SKM-1 treated with dmso at 0.1 percent for 144 hours (cell line): Measurements from ENCODE around the gene TMEM170A.

ENCODE experiments used
- DNase-seq: peaks from one replicate; lab custom pipeline; 2025; ENCODE audit not compliant: unreplicated experiment; lab: John Stamatoyannopoulos, UW

Gene TMEM170A

DNA sequence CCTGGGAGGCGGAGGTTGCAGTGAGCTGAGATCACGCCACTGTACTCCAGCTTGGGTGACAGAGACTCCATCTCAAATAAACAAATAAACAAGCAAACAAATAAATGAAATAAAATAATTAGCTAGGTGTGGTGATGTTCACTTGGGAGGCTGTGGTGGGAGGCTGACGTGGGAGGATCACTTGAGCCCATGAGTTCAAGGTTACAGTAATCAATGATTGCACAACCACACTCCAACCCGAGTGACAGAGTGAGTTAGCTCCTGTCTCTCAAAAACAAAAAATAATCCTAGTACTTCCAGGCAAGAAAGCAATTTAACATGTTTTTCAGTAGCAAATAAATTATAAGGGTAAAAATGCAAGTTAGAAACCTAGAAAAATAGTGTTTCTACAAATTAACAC lies 57.5 kb downstream of the TMEM170A start:
- no peak for DNase-seq

DNA sequence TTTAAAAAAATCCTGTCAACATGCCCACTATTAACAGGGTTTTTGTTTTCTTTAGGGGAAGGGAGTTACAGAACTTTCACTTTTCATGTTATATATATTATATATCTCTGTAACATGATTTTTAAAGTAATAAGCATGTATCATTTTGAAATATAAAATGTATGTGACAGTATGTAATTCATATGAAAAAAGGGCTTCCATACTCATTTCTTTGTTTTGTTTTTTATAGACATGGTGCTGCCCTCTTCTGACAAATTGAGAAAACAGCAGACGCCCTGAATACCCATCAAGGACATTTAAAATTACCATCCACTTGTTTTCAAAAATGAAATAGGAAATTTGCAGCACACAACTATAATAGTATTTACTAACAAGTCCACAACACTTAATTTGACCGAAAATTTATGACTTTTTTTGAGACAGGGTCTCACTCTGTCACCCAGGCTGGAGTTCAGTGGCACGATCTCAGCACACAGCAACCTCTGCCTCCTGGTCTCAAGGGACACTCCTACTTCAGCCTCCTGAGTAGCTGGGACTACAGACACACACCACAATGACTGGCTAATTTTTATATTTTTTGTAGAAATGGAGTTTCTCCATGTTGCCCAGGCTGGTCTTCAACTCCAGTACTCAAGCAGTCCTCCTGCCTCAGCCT lies 61.5 kb downstream of the TMEM170A start:
- peak; percentile 10 for DNase-seq

DNA sequence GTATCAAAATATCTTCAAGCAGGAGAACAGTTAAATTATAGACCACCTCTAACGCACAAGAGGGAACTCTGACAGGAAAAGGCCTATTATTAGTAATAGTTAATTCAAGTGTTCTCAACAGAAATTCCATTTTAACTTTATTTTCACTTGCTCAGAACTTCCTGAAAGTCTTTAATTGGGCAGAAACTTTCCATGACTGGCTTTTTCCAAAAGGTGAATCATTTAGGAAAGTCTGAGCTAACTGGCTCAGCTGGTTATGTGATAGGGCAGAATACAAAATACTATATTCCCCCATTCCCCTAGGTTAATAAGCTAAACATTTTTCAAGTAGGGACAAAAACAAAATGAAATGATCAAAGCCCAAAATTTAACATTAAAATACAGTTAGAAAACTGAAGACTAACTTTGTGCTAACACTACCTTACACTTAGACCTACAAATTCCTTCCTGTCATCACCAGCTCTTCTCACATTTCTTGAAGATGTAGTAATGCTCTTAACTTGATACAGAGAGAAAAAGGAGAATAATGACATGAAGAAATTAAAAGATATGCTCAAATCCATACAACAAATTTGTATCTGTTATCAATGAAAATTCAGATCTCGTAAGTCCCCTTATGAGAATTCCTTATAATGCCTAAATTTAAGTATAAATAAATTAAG lies 62.2 kb downstream of the TMEM170A start:
- no peak for DNase-seq

DNA sequence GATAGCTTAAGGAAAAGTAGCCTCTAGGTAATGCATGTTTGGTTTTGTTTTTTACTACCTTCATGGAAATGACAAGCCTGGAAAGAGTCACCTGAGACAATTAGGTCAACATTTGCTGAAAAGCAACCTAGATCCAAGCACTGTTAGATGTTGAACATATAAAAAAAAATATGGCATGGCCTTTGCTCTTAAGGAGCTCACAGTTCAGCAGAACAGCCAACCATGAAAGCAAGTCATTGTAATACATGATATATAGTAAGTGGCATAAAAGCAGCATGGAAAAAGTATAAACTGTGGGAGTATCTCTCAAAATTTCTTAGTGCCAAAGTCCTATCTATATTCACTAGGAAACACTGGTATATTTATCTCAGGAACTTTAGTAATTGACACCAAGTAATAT lies 62.8 kb downstream of the TMEM170A start:
- DNase-seq = no peak

DNA sequence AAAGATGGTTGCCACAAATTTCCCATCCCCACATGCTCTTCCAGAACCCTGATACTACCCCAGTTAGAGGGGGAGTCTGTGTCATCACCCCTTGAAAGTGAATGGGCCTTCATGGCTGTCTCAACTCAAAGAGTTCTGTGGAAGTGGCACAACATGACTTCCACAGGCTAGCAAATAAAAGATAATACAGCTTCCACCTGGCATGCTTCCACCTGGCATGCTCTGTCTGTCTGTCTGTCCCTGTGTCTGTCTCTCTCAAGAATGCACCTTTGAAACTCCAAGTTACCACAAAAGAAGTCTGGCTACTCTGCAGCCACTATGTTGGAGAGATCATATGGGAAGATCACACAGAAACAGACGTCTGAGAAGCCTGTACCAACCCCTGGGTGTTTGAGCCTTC lies 66.2 kb downstream of the TMEM170A start:
- DNase-seq = no peak

DNA sequence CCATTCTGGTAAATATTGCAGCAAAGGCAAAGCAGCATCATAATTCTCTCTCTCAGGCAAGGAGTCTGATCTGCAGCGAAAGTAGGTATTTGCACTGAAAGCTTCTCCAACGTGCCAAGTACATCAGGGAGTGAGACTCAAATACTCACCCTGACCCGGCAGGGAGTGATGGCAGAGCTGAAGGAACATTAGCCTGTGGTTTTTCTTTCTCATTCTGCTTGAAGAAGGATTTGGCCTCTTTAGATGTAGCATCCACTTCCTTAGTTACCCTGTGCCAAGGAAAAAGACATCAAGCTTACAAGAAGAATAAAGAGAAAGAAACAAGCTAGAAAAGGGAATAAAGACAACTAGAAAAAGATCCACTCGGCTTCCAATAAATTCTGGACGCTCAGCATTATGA lies 69.5 kb downstream of the TMEM170A start:
- DNase-seq = no peak
